K562 (cell line): Measurements from ENCODE around the gene FAM180B.

ENCODE experiments used
- CBX3 ChIP-seq, 2 experiments: IDR thresholded peaks; 1 replicate in 1 of 2; 2 replicates in 1 of 2; pipeline ENCODE4 v1.6.1; 2012; ENCODE audit warnings: inconsistent platforms in 2 of 2, low read length in 2 of 2, borderline replicate concordance in 1 of 2, control low read depth in 1 of 2
- ELK3 ChIP-seq: fragments of 450-650 bp; formaldehyde crosslinking; IDR thresholded peaks from 2 replicates; pipeline ENCODE4 v1.4.0; 2020; ENCODE audit warnings: mild to moderate bottlenecking
- ETV6 ChIP-seq, 3 experiments: fragments of 150-350 bp in 1 of 3; sonication (generic) in 1 of 3; formaldehyde crosslinking in 1 of 3; IDR thresholded peaks; 2 replicates each; pipeline versions ENCODE4 v1.6.1 to v1.8.0; 2014 to 2022; ENCODE audit warnings: borderline replicate concordance in 2 of 3, low read depth in 2 of 3, antibody characterized with exemption in 1 of 3, low read length in 1 of 3, mild to moderate bottlenecking in 1 of 3, missing genetic modification reagents in 1 of 3
- FOXP1 ChIP-seq: sonication (generic); formaldehyde crosslinking; IDR thresholded peaks from 2 replicates; pipeline ENCODE4 v1.8.0; 2022; ENCODE audit warnings: mild to moderate bottlenecking, missing genetic modification reagents
- MAFG ChIP-seq: fragments of 450-650 bp; conservative IDR thresholded peaks from 2 replicates; pipeline ENCODE4 v1.6.1; 2016; ENCODE audit warnings: missing genetic modification characterization, missing compliant biosample characterization
- MGA ChIP-seq: fragments of 450-650 bp; IDR thresholded peaks from 2 replicates; pipeline ENCODE4 v1.6.1; 2016; ENCODE audit warnings: mild to moderate bottlenecking, moderate library complexity
- PCBP2 ChIP-seq: fragments of 200-400 bp; formaldehyde crosslinking; IDR thresholded peaks from 2 replicates; pipeline ENCODE4 v1.6.1; 2018; ENCODE audit warnings: low read length, low read depth, mild to moderate bottlenecking, moderate library complexity; ENCODE audit not compliant: poor library complexity, severe bottlenecking
- TAF1 ChIP-seq: IDR thresholded peaks from 2 replicates; pipeline ENCODE4 v1.6.1; 2011; ENCODE audit warnings: mild to moderate bottlenecking, low read length, moderate library complexity; ENCODE audit not compliant: insufficient read depth, control insufficient read depth, severe bottlenecking; ENCODE audit errors: extremely low read depth
- ZBTB7A ChIP-seq: IDR thresholded peaks from 2 replicates; pipeline ENCODE4 v1.6.1; 2011; ENCODE audit warnings: low read depth, mild to moderate bottlenecking, low read length, moderate library complexity, borderline replicate concordance; ENCODE audit not compliant: control insufficient read depth
- ZNF121 ChIP-seq: sonication (generic); formaldehyde crosslinking; conservative IDR thresholded peaks from 2 replicates; pipeline ENCODE4 v1.8.0; 2022; ENCODE audit warnings: missing genetic modification reagents
- TF ChIP-seq, protein P1 (sequence below), 3 experiments: IDR thresholded peaks in 2 of 3; conservative IDR thresholded peaks in 1 of 3; 2 replicates each; pipeline ENCODE4 v1.5.1; 2011 to 2012; ENCODE audit warnings: low read length in 3 of 3, mild to moderate bottlenecking in 3 of 3, control low read depth in 2 of 3, improper control_type of control experiment in 1 of 3, inconsistent platforms in 1 of 3, low read depth in 1 of 3, mixed read lengths in 1 of 3, moderate library complexity in 1 of 3; ENCODE audit not compliant: insufficient read depth in 2 of 3

- TF ChIP-seq ELK3 (CRISPR knock-in tag), result no peak
- no peak for TF ChIP-seq FOXP1 (CRISPR knock-in tag)
- no peak for TF ChIP-seq MAFG (tag)
- TF ChIP-seq ZBTB7A, result no peak
- no peak for TF ChIP-seq ETV6 (IDR thresholded peaks at IDR 0.05; ENCODE audit: borderline replicate concordance in 1 of 2, low read depth in 2 of 2, low read length in 1 of 2)
- no peak for TF ChIP-seq ETV6 (CRISPR knock-in tag; IDR thresholded peaks at IDR 0.05; ENCODE audit: borderline replicate concordance)
- TF ChIP-seq TAF1, result no peak
- TF ChIP-seq, protein P1, sequence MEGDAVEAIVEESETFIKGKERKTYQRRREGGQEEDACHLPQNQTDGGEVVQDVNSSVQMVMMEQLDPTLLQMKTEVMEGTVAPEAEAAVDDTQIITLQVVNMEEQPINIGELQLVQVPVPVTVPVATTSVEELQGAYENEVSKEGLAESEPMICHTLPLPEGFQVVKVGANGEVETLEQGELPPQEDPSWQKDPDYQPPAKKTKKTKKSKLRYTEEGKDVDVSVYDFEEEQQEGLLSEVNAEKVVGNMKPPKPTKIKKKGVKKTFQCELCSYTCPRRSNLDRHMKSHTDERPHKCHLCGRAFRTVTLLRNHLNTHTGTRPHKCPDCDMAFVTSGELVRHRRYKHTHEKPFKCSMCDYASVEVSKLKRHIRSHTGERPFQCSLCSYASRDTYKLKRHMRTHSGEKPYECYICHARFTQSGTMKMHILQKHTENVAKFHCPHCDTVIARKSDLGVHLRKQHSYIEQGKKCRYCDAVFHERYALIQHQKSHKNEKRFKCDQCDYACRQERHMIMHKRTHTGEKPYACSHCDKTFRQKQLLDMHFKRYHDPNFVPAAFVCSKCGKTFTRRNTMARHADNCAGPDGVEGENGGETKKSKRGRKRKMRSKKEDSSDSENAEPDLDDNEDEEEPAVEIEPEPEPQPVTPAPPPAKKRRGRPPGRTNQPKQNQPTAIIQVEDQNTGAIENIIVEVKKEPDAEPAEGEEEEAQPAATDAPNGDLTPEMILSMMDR (IDR thresholded peaks at IDR 0.05 in 2 of 3, conservative IDR thresholded peaks at IDR 0.05 in 1 of 3; ENCODE audit: insufficient read depth in 2 of 3, low read depth in 1 of 3, low read length in 3 of 3), result no peak
- no peak for TF ChIP-seq PCBP2
- no peak for TF ChIP-seq MGA
- TF ChIP-seq CBX3 (IDR thresholded peaks at IDR 0.05; ENCODE audit: borderline replicate concordance in 1 of 2, low read length in 2 of 2), result no peak
- TF ChIP-seq ZNF121 (CRISPR knock-in tag), result no peak
Observed at GRCh38 chr11:47595029-47595428, 8.6 kb downstream of the FAM180B start.
